HL-60 (cell line): Measurements from ENCODE around the gene TCP11L1.

Experiments
- CTCF ChIP-seq: IDR thresholded peaks from one replicate; pipeline ENCODE4 v1.5.1; 2011; ENCODE audit warnings: low read length, control low read depth, inconsistent platforms; ENCODE audit not compliant: insufficient read depth
- REST ChIP-seq: IDR thresholded peaks from 2 replicates; pipeline ENCODE4 v1.6.1; 2012; ENCODE audit warnings: low read depth; ENCODE audit not compliant: insufficient replicate concordance

- TF ChIP-seq REST: no peak
- no peak for TF ChIP-seq CTCF
Measured at GRCh38 chr11:33083918-33084317, 44.5 kb downstream of the TCP11L1 start.
